Uterus (tissue), 2 donors: ENCODE measurements around the gene MKLN1.

Experiments
- POLR2A ChIP-seq, 2 donors: fragments of 450-650 bp; IDR thresholded peaks; one replicate each; pipeline ENCODE4 v1.6.1; 2016; ENCODE audit warnings: antibody characterized with exemption in 2 of 2, mild to moderate bottlenecking in 1 of 2, moderate library complexity in 1 of 2
- TF ChIP-seq, protein P1 (sequence below), 4 experiments: fragments of 200-600 bp in 2 of 4; fragments of 450-650 bp in 2 of 4; sonication (generic) in 2 of 4; IDR thresholded peaks; one replicate each; pipeline ENCODE4 v1.5.1; 2016 to 2019; ENCODE audit warnings: antibody characterized with exemption in 4 of 4, mild to moderate bottlenecking in 2 of 4, moderate library complexity in 1 of 4

DNA sequence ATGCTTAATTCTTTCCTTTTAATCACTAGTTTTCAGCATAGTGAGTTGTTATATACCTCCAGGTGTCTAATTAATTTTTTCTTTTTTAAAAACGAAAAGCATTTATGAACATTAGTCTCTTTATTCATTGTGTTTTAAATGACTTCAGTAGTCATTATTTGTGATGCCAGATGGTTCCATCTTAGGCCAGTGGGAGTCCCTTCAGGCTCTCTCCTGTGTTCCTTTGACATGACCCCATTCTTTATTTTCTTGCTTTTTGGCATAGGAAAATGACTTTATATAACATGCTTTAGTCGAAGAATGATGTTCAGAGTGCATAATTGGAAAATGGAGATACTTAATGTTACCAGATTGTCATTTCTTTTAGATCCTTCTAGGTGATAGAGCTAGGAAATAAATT lies 24.4 kb downstream of the MKLN1 start:
- TF ChIP-seq POLR2A (IDR thresholded peaks at IDR 0.05) = no peak
- TF ChIP-seq, protein P1, sequence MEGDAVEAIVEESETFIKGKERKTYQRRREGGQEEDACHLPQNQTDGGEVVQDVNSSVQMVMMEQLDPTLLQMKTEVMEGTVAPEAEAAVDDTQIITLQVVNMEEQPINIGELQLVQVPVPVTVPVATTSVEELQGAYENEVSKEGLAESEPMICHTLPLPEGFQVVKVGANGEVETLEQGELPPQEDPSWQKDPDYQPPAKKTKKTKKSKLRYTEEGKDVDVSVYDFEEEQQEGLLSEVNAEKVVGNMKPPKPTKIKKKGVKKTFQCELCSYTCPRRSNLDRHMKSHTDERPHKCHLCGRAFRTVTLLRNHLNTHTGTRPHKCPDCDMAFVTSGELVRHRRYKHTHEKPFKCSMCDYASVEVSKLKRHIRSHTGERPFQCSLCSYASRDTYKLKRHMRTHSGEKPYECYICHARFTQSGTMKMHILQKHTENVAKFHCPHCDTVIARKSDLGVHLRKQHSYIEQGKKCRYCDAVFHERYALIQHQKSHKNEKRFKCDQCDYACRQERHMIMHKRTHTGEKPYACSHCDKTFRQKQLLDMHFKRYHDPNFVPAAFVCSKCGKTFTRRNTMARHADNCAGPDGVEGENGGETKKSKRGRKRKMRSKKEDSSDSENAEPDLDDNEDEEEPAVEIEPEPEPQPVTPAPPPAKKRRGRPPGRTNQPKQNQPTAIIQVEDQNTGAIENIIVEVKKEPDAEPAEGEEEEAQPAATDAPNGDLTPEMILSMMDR (IDR thresholded peaks at IDR 0.05) = no peak
